ENCODE measurements around the gene PIGC.
"Not testable (repeated sequence)": the region's sequence is repeated elsewhere in the genome, so short reads cannot be mapped to it uniquely, and the experiment has no call there.

Gene PIGC

DNA sequence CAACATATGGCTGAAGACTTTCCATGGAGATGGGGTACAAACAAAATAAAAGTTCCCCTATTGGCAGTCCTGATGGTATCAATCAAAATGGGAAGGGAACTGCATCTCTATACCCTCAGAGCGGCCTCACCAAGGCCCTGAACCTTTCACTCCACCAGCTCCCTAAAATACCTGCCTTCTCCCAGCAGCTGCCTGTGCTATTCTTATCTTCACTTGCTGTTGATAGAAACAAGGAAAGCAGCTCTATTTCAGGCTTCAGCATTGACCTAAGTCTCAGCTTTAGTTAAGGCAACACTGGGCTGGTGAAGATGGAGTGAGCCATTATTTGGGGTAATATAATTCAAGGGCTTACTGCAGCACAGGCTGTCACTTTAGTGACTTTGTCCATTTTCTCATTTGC, 21.7 kb upstream of the PIGC start:
- no peak for DNase-seq

DNA sequence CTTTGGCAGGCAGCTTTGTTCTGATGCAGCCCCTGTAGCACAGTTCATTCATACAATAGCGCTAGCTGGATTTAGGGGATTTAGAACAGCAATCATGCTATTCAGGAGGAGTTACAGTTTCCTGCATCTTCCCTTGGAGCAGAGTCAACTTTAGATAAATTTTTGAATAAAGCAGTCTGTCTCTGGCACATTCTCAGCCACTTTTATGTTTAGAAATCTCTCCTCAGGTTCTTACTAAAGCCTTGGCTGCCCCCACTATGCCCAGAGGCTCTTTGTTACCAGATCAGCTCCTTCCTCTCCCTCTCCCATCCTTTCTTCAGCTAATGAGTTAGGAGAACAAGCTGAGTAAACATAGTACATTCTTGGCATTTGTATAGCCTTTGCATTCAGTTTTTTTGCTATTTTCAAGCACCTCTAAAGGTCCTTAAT, 17.0 kb upstream of the PIGC start:
- DNase-seq = no peak

DNA sequence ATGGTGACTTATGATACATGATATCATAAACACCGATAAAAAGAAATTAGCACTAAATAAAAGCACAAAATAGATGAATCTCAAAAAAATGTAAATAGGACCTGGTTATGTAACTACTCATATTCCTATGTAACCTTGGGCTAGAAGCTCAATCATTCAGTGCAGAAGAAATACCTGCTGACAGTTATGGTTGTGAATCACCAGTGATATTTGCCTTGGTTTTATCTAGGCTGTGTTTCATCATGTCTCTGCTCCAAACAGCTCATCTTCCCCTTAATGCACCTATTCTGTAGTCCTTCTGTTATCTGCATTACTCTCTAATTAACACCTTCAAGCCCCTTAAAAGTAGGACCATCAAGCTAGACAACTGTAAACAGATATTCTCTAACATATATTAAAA, 16.3 kb upstream of the PIGC start:
- no peak for DNase-seq

DNA sequence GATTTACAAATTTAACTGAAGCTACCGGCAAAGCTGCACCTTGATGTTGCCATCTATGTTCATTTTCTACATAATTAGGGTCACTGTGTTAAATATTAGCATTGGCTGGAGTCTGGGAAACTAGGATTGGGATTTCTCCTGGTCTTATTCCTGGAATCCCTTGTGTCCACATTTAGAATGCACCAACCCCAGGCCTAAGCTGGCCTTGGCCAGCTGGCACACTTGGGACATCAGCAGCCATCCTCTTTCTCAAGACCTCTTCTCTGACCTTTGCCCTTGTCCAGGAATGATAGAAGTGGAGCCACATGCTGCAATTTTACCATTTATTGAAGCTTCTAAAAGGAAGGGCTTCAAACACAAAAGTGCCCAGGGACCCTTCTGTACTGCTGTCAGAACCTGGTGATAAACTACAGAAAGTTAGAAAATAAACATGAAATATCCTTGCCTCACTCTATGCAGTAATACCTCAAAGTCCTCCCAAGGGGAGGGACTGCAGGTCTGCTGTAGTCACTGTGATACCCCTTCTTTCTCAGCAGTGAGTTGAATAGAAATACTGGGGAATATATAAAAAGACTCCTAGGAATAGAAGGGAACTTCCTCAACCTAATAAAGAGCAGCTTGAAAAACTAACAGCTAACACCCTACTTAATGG, 13.7 kb upstream of the PIGC start:
- no peak for DNase-seq

DNA sequence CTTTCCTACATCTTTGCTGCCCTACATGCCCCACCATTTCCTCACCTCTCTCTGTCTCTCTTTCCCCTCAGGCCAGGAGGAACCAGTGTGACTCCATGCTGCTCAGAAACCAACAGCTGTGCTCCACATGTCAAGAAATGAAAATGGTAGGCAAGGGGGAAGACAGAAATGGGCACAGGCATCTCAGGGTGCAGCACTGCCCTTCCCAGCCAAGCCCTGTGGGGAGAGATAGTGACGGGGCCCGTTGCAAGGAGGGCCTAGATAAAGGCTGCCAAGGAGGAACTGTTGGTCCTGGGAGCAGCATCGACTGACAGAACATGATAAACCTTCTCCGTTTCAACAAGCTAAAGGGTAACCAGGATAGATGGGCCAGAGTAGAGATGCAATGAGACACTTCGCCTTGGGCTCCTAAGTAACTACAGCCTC, 12.5 kb upstream of the PIGC start:
- no peak for DNase-seq

DNA sequence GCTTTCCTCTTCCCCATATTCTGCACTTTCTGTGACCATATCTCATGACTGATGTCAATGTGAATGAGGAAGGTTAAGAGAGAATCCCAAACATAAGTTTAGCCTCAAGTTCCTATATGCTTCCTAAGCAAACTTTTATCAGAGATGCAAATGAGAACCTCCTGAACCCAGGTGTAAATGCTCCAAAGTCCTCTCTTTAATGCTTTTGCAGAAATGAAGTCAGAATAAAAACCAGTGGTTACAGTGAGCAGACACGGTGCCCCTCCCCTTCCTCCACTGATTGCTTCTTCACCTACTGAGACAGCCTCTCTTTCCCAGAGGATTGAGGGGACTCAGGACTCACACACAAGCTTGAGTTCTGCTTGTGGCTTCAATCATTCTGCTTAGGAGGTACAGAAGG, 11.6 kb upstream of the PIGC start:
- DNase-seq = no peak

DNA sequence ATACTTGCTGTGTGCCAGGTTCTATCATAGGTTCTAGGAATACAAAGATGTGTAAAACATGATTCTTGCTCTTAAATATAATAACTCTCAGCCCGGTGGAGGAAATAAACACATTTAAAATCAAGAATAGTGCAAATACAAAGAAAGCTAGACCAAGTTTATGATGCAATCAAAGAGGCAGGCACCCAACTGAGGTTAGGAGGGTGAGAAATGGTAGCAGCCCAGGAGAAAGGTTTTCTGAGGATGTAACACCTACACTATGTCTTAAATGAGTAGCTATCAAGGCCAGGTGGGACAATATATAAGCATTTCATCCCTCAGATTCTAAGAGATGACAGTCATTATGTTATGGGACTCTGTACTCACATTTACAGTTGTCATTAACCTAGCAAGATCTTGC, 9.7 kb upstream of the PIGC start:
- no peak for DNase-seq

DNA sequence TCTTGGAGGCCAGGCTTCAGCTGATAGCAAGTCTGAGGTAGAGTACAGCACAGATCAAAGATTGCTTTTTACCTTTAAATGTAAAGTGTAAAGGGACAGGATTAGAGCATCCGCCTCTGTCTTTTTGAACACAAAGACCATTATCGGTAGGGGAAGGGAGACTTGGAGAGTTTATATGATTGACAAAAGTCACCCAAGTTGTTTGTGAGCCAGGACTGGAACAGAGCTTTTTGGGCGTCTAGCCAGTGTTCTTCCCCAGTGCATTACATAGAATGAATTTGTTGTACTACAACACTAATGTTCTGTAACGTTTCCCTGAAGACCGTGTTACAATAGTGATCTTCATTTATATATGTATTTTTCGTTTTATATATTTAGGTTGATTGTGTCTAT, 9.3 kb upstream of the PIGC start:
- DNase-seq = no peak

DNA sequence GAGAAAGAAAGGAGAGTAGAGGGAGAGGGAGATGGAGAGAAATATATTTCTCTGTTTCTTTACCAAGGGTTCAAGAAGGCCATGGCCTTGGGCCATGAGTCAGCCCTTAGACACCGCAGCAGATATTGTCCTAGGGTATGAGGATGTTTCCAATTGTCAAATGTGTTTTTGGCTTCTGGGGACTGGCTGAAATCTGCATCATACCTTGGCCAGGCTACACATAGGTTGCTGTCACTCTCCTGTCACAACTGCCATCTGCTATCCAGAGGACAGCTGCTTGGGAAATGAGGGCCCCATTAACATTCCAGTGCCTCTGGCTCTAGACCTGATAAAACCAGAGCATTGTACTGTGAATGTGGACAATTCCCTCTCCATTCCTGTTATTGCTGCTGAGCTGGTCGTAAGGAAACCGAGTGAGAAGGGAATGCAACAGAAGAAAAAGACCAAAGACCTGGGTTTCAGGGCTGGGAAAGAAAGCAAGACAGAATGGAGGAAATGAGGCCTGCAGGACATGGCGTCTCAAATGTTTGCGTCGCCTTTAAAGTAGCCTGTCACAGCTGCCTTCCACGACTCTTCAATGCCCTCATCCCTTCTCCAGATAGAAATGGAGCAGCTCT, 8.8 kb upstream of the PIGC start:
- DNase-seq = no peak

DNA sequence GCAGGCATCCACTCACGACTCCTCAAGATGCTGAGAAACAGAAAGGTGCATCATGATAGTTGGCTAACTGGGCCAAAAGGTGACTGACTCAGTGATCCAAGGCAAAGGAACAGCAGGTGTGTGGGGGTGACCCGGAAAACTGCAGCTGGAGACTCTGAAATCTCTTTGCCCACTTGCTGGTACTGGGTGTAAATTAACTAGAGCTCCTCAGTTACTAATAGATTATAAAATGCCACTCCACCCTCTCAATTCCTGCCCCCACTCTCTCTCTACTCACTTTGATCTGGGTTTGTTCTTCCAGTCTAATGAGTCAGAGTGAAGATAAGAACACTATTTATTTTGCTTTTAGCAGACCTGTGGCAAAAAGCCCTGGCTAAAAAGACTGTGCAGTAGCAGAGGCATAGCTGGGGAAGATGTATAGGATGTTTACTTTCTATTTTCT, 7.2 kb upstream of the PIGC start:
- peak; percentile 8 for DNase-seq

DNA sequence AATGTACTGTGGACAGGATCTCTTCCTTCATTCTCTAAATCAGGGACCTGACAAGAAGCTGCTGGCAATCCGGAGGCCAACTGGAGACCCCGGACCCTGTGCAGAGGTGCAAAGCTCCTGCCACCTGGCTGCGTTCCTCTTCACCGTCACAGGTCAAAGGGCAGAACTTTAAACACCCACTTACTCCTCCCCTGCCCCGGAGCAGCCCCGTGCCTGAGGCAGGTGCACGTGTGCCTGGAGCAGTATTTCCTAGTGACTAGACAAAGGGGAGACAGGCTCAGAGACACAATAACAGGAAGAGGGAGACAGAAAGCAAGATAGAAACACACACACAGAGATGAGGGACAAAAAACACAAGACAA, 6.6 kb upstream of the PIGC start:
- DNase-seq = no peak

DNA sequence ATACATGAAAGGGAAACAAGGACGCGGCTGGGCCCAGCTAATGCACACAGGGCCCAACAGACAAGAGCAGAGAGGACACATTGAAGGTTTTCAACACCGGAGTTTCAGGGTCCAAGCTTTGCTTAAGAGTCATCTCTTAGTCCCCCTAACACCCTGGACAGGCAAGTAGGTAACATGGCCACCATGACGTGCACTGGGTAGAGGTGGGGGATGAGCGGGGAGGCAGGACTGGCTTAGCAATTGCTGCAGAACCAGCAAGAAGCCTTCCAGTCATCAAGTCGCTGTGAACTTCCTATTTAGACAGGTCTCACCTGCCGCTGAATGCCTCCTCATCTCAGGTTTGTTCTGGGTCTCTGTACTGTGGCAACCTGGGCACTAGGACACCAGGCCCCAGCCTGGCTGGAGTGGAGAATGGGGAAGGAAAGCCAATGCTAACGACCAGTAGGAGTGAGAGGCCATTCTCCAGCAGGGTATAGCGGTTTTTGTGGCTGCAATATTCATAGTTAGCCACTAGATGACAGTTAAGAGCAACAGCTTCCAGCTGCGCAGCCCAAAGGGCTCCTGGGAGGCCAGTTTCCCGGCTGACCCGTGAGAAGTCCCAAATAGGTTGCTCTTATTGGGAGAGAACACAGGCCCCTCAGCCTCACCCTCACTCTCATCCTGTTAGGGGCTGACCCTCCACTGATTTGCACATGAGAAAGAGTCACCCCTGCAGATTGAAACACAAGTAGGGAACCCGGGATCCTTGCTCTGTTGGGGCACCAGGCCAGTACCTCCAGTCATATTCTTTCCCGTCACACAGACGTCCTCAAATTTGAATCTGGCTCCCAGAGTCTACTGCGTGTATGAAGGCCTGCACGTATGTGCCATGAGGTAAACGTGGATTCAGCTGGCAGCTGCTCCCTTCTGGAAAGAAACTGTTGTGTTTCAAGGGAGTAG, 6.0 kb upstream of the PIGC start:
- DNase-seq = peak; percentile 47

DNA sequence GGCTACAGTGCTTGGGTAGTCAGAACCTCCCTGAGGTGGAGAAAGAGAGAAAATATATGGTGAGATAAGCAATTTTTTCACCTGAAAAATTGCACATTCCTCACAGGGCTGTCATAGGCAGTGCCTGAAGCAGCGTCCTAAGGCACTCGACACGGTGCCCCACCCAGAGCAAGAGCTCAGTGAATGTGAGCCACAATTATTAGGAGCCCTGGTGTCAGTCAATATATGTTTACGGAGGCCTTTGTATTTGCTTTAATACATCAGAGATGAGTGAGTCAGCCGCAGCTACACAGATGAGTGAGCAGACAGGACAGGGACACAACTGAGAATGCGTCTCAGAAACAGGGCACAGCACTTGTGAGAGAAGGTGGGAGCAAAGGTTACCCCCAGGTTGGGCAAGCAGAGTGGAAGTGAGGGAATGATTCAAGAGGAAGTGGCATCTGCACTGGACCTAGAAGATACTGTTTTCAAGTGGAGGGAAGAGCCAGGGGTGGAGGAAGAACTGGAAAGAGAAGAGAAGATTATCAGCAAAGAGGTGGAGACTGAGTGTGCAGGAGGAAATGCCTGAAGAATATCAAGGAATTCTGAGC, 5.2 kb upstream of the PIGC start:
- no peak for DNase-seq

DNA sequence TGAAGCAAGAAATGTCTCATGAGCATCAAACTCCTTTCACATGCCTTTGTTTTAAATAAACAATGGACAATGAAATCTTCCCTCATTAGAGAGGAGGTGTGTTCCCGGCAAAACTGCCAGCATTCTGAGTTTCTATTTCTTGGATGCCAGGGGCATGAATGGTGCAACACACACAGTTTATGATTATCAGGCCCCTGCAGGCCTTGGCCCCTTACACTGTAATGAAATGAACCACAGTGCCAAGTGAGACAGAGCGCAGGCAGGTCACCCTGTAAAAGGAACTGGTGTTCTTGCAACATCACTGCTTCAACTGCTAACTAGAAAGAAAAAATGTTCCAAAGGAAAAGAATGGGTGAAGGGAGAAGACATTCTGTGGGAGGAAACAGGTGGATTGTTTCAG, 3.8 kb upstream of the PIGC start:
- no peak for DNase-seq

DNA sequence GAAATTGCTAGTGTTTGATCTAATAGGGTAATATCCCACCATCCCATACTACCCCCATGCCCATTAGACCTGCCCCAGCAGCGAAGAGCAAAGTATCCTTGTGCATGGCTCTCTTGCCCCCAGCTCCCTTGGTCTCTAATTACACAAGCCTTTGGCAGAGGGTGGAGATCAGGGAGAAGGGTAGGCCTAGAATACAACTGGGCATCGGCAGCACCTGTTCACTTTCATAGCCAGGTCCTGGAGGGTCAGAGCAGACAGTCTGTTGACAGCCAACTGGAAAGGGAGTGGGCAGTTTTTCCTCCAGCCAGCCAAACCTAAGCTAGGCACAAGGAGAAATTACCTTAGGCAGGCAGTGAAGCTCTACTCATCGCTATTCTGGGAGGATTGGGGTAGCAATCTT, 2.7 kb upstream of the PIGC start:
- DNase-seq = no peak

DNA sequence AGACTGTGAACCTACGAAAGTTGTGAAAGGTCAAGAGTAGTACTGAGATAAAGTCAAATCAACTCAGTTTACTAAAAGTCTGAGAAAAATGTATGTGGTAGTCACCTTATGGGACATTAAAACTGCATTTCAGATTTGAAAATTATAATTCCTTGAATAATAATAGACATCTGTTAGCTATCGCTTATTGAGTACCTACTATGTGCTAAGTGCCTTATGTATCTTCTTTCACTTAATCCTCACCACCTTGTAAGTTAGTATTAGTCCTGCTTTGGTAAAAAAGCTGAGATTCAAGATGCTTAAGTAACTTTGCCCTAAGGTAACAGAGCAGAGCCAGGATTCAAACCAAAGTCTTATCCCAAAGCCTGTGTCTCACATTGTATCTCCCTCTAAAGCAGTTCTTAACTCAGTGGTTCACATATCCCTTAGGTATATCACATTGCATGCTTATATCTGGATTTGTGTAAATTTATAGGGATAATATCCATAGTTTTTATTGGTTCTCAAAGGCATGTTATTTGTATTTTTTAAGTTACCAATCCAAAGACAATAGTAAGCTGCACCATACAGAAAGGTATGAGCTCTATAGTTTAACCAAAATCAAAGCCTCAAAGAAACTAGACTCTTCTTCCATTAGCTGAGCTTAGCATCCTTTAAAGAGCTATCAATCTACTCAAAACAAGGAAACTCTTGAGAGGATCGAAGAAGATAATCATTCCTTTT, 865 bp downstream of the PIGC start:
- no peak for DNase-seq

DNA sequence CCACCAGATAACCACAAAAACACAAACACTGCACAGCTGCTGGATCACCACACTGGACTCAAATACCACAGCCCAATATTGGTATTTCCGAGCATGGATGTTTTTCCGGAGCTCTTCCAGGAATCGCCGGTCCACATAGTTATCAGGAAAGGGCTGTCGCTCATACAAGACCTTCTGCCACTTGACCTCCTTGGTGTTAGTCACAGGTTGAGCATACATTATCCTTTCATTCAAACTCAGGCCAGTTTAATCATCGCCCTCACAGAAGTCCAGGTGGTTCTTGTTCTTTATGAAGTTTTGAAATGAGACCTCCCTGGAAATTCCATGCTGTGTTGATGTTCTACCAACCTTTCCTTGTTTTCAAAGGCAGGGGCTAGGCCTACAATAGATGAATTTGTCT, 1.5 kb downstream of the PIGC start:
- DNase-seq = no peak

DNA sequence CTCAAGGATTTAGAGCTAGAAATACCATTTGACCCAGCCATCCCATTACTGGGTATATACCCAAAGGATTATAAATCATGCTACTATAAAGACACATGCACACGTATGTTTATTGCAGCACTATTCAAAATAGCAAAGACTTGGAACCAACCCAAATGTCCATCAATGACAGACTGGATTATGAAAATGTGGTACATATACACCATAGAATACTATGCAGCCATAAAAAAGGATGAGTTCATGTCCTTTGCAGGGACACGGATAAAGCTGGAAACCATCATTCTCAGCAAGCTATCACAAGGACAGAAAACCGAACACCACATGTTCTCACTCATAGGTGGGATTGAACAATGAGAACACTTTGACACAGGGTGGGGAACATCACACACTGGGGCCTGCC, 6.7 kb downstream of the PIGC start:
- DNase-seq = not testable (repeated sequence)

DNA sequence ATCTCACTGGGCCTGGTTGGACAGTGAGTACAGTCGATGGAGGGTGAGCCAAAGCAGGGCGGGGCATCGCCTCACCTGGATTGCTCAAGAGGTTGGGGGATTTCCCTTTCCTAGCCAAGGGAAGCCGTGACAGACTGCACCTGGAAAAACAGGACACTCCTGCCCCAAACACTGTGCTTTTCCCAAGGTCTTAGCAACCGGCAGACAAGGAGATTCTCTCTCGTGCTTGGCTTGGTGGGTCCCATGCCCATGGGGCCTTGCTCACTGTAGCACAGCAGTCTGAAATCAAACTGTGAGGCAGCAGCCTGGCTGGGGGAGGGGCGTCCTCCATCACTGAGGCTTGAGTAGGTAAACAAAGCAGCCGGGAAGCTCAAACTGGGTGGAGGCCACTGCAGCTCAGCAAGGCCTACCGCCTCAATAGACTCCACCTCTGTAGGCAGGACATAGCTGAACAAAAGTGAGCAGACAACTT, 12.1 kb downstream of the PIGC start:
- no peak for DNase-seq

DNA sequence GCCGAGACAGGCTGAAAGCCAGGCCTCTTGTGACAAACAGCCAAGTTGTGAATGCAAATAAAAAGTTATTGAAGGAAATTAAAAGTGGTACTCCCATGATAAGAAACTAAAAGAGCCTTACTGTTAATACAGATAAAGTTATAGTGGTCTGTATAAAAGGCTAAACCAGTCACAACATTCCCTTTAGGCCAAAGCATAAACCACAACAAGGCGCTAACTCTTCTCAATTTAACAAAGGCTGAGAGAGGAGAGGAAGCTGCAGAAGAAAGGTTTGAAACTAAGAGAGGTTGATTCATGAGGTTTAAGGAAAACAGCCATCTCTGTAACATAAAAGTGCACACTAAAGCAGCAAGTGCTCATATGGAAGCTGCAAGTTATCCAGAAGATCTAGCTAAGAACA, 12.7 kb downstream of the PIGC start:
- no peak for DNase-seq

DNA sequence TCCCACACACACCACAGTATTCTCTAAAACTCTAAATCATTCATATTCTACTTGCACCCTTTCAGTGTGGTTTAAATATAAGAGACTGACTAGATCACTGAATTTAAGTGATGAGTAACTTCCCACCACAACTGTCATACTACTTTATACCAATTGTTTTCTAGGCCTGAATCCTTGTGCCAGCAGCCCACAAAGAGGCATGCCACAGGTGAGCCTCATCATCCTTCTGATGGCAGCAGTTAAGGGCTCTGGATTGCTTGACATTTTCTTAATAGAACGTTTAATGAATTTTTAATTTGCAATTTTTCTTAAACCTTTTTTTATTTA, 13.8 kb downstream of the PIGC start:
- no peak for DNase-seq

DNA sequence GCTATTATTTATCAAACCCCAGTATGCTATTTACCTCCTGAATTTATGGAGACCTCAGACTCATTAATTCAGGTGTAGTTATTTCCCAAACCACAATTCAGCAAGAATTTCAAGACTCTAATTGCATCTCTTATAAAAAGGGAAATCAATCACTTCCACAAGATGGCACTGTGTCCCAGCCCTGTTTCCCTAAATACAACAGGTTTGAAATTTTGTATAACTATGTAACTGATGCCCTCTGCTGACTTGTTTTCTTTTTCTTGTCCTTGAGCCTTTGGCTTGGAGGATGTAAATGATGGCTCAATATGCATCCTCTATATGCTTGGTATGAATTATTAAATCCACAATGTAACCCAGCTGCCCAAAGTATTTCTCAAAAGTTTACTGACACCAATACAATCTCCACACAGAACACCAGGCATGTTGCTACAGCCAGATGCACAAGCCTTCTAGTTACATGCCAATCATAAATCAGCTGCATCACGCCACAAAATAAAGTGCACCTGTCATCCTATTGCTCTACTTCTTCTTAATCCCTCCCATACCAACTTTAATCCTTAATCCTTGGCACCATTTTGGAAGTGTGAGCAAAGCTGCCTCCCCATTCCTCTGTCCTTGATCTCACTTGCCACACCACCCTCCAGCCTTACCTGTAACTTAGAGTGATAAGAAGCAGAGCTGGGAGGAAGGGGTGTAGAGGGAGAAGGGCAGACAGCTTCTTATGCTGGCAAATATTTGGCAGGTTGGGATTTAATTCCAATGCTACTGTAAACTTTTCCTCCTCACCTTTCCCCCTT, 14.3 kb downstream of the PIGC start:
- DNase-seq = peak; percentile 71

Data from fibroblast of skin of right quadriceps (primary cell).